Tibial nerve (tissue), 4 donors: ENCODE data around the gene CHI3L2. TPM values are rescaled to one million over a fixed set of nuclear protein-coding genes. Genes with fewer than 3 reads are reported as not detected.

ENCODE experiments used
- DNase-seq, 2 donors: peaks; one replicate each; pipeline ENCODE4 v3.0.0-alpha.2; 2019; ENCODE audit warnings: low spot score in 2 of 2
- H3K27ac ChIP-seq, 4 donors: fragments of 200-600 bp; sonication (generic) in 3 of 4; one replicate each; pipeline ENCODE4 v1.5.1; 2017 to 2019; ENCODE audit warnings: mild to moderate bottlenecking in 1 of 4
- H3K27me3 ChIP-seq, 2 donors: fragments of 200-600 bp; sonication (generic) in 1 of 2; one replicate each; pipeline versions ENCODE4 v1.5.1 to v1.6.0; 2017 to 2019
- H3K36me3 ChIP-seq, 3 donors: fragments of 200-600 bp; sonication (generic); one replicate each; pipeline ENCODE4 v1.5.1; 2018 to 2019
- H3K4me1 ChIP-seq, 4 donors: fragments of 200-600 bp; sonication (generic) in 3 of 4; one replicate each; pipeline ENCODE4 v1.5.1; 2017 to 2019
- H3K4me3 ChIP-seq, 4 donors: fragments of 200-600 bp; sonication (generic) in 3 of 4; one replicate each; pipeline ENCODE4 v1.5.1; 2017 to 2019; ENCODE audit warnings: mild to moderate bottlenecking in 1 of 4, moderate library complexity in 1 of 4
- H3K9me3 ChIP-seq, 4 donors: fragments of 200-600 bp; sonication (generic) in 3 of 4; one replicate each; pipeline ENCODE4 v1.5.1; 2017 to 2019
- CTCF ChIP-seq, 5 experiments: fragments of 200-600 bp in 3 of 5; fragments of 450-650 bp in 2 of 5; sonication (generic) in 3 of 5; IDR thresholded peaks; one replicate each; pipeline ENCODE4 v1.5.1; 2016 to 2019; ENCODE audit warnings: antibody characterized with exemption in 5 of 5, mild to moderate bottlenecking in 3 of 5, moderate library complexity in 2 of 5
- EP300 ChIP-seq, 2 donors: sonication (generic); formaldehyde crosslinking; IDR thresholded peaks; one replicate each; pipeline ENCODE4 v1.6.1; 2017; ENCODE audit warnings: antibody characterized with exemption in 2 of 2, mild to moderate bottlenecking in 1 of 2
- POLR2A ChIP-seq, 2 donors: fragments of 450-650 bp; IDR thresholded peaks; one replicate each; pipeline ENCODE4 v1.6.1; 2017; ENCODE audit warnings: antibody characterized with exemption in 2 of 2, mild to moderate bottlenecking in 2 of 2, moderate library complexity in 2 of 2
- WGBS, 2 donors: methylation state at CpG; one replicate each; pipeline ENCODE4 v1.1.5; 2018; 5-methylcytosine and 5-hydroxymethylcytosine counted together
- total RNA-seq, 4 donors: library from RNA; depleted of rRNA; stranded (reverse); fragments of >200 nt; gene quantifications; one replicate each; pipeline ENCODE4 v1.1.0, GENCODE V29; 2016

Gene CHI3L2
- total RNA-seq, 4 donors from 2014 or later: 2.5 to 37.2 (median 6.1) TPM

GRCh38 chr1:111190931-111191451 lies 36.5 kb upstream of the CHI3L2 start:
- 75 to 80% methylated on average over 2 of the region's 2 CpGs for WGBS, 2 donors

GRCh38 chr1:111191496-111191895 lies 36.0 kb upstream of the CHI3L2 start:
- no peak overlapping the region for H3K4me3 ChIP-seq
- H3K27ac ChIP-seq: peak overlapping the region in 3 of 4 donors; percentile 34 to 71 (median 46)
- H3K27me3 ChIP-seq: no peaks in the 10 kb centered on the region
- no peak for TF ChIP-seq EP300 (IDR thresholded peaks at IDR 0.05)
- TF ChIP-seq CTCF (IDR thresholded peaks at IDR 0.05): no peak
- TF ChIP-seq POLR2A (IDR thresholded peaks at IDR 0.05): no peak
- 59 to 64% methylated on average over 3 of the region's 3 CpGs for WGBS, 2 donors
- H3K4me1 ChIP-seq: peaks cover 0 to 49% (median 26%) of the 10 kb centered on the region in 4 donors
- H3K9me3 ChIP-seq: no peaks in the 10 kb centered on the region
- no peak for DNase-seq
- peaks cover 0 to 32% (median 0%) of the 10 kb centered on the region in 3 donors for H3K36me3 ChIP-seq

More at GRCh38 chr1:111190931-111191451, 36.5 kb upstream of the CHI3L2 start:
- H3K9me3 ChIP-seq: no peaks in the 10 kb centered on the region
- TF ChIP-seq EP300 (IDR thresholded peaks at IDR 0.05) (peak in 1 of 2 donors; percentile 73), CTCF (IDR thresholded peaks at IDR 0.05) (no peak)
- H3K4me3 ChIP-seq: no peak overlapping the region
- H3K36me3 ChIP-seq: peaks cover 0 to 37% (median 0%) of the 10 kb centered on the region in 3 donors
- peak in 1 of 2 donors; percentile 41 for DNase-seq
- no peaks in the 10 kb centered on the region for H3K27me3 ChIP-seq
- H3K27ac ChIP-seq: peak overlapping the region in 3 of 4 donors; percentile 34 to 71 (median 46)
- H3K4me1 ChIP-seq: peaks cover 0 to 49% (median 26%) of the 10 kb centered on the region in 4 donors

- H3K36me3 ChIP-seq: peaks cover 0 to 26% (median 0%) of the 10 kb centered on the region in 3 donors
- 90 to 94% methylated on average over 5 of the region's 5 CpGs for WGBS, 2 donors
- TF ChIP-seq CTCF (IDR thresholded peaks at IDR 0.05) (no peak), POLR2A (IDR thresholded peaks at IDR 0.05) (no peak), EP300 (IDR thresholded peaks at IDR 0.05) (no peak)
- no peak for DNase-seq
- no peak overlapping the region for H3K4me3 ChIP-seq
- no peaks in the 10 kb centered on the region for H3K9me3 ChIP-seq
- peak overlapping the region in 3 of 4 donors; percentile 46 to 71 (median 66) for H3K27ac ChIP-seq
- H3K4me1 ChIP-seq: peaks cover 0 to 49% (median 26%) of the 10 kb centered on the region in 4 donors
- no peaks in the 10 kb centered on the region for H3K27me3 ChIP-seq
These were observed 35.4 kb upstream of the CHI3L2 start for GRCh38 chr1:111192074-111192473.

GRCh38 chr1:111192658-111193519 lies 34.6 kb upstream of the CHI3L2 start:
- no peak for DNase-seq
- Histone ChIP-seq H3K4me1 (peaks cover 0 to 49% (median 26%) of the 10 kb centered on the region in 4 donors), H3K27ac (peak overlapping the region in 3 of 4 donors; percentile 63 to 71 (median 66)), H3K27me3 (no peaks in the 10 kb centered on the region), H3K4me3 (no peak overlapping the region), H3K36me3 (peaks cover 0 to 18% (median 0%) of the 10 kb centered on the region in 3 donors), H3K9me3 (no peaks in the 10 kb centered on the region)
- TF ChIP-seq CTCF (IDR thresholded peaks at IDR 0.05): no peak
- no peak for TF ChIP-seq POLR2A (IDR thresholded peaks at IDR 0.05)
- TF ChIP-seq EP300 (IDR thresholded peaks at IDR 0.05): peak in 1 of 2 donors; percentile 24
- 40 to 44% methylated on average over 10 of the region's 10 CpGs for WGBS, 2 donors
